IPS-NIHi7 (cell line): ENCODE results near the gene PRKCA.
A peak's percentile ranks its signal among the peaks of the same experiment; 100 is the strongest.

Experiments used
- DNase-seq: peaks from one replicate; pipeline ENCODE4 v3.0.0; 2012; ENCODE audit warnings: mixed read lengths; ENCODE audit errors: extremely low spot score

Gene PRKCA

GRCh38 chr17:66574123-66574522 is 271.7 kb downstream of the PRKCA start:
- DNase-seq, result no peak

DNA sequence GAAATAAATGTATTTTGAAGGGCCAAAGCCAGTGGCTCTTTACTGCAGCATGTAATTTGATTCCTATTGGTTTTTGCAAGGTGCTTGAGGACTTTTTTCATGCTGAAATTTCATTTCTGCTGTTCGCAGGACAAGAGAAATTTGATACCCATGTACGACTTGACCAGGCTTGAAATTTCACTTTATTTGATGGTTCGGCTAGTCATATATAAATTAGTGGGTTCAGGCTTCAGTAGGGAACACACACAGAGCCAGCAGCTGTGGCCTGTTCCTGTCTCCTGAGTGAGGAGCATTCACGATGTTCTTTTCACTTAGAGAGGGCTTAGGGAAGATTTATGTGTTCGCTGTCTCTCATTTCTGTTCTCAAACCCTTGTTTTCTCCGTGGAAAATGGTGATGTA is 274.1 kb downstream of the PRKCA start:
- DNase-seq, result no peak

DNA sequence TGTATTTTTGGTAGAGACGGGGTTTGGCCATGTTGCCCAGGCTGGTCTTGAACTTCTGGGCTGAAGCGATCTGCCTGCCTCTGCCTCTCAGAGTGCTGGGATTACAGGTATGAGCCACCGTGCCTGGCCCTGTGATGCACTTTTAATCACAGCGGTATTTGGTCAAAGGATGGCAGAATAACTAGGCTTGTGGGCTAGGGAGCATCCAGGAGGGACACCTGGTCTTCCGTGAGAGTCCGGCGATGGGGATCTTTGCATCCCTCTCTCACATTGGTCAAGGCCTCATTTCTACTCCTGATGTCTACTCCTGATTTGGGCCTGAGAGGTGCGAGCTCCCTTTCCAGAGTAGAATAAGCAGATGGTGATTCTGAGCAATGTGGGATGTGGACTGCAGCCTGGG is 274.6 kb downstream of the PRKCA start:
- DNase-seq, result no peak

- no peak for DNase-seq
Observed at GRCh38 chr17:66578781-66579489, 276.5 kb downstream of the PRKCA start.

GRCh38 chr17:66579556-66579955 is 277.1 kb downstream of the PRKCA start:
- no peak for DNase-seq

- DNase-seq, result peak; percentile 42
Observed at GRCh38 chr17:66580184-66580955, 278.0 kb downstream of the PRKCA start.

DNA sequence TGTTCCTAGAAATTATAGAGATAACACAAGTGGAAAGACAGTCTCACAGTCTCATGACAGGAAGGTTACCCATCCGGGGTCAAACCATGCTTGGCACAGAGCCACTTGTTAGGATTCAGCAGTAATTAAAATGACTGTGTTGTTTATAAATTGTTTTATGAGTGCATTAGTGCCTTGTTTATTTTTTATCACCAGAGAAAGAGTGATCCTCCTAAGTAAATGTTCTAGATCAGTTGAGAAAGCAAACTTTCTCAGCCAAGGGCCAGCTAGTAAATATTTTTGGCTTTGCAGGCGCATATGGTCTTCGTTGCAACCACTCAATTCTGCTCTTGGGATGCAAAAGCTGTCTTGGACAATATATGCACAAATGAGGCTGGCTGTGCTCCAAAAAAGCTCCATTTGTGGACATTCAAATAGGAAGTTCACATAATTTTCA is 278.6 kb downstream of the PRKCA start:
- no peak for DNase-seq

DNA sequence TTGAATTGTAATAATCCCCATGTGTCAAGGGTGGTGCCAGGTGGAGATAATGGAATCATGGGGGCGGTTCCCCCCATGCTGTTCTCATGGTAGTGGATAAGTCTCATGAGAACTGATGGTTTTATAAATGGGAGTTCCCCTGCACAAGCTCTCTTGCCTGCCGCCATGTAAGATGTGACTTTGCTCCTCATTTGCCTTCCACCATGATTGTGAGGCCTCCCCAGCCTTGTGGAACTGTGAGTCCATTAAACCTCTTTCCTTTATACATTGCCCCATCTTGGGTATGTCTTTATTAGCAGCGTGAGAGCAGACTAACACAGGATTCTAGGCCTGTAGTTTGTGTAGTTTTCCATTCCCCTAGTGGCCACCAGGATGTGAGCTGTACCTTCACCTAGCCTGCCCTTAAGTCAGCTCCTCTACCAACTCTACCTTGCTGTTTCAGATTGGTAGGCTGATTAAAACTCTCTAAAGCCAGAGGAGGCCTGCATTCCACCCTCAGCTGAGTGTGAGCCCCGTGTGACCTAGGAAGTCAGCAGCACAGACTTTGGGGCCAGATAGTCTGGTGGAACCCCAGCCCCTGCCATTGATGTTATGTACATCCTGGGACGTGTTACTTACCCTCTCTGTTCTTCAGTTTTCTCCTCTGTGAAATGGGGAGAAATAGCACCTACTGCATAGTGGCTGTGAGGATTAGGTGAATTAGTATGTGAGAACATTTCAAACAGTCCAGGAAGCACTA is 280.1 kb downstream of the PRKCA start:
- no peak for DNase-seq

DNA sequence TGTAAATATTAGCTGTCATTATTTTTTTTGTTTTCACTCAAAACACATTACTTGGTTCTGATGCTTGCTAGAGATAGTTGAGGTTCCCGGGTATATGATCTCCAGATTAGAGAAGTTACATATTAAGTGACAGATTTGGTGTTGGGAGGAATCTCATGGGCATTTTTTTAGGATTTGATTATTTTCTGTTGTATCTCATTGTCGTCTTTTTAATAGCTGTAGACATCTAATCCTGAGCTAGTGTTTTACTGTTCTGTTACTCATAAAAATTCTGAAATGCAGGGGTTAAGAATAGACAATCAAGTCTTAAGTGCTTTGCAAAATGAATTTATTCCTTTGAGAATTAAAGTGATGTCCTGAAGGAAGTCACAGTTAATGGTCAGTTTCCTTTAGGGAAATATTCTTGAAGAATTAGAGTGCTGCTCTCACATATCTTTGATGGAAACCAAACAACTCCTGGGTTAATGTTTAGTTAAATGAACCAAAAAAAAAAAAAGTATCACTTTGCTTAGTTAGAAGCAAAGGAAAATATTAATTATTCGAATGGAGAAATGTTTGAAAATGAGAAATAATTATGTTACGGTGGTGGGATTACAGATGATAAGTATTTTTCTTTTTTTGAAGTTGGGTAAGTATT is 280.8 kb downstream of the PRKCA start:
- DNase-seq, result no peak

DNA sequence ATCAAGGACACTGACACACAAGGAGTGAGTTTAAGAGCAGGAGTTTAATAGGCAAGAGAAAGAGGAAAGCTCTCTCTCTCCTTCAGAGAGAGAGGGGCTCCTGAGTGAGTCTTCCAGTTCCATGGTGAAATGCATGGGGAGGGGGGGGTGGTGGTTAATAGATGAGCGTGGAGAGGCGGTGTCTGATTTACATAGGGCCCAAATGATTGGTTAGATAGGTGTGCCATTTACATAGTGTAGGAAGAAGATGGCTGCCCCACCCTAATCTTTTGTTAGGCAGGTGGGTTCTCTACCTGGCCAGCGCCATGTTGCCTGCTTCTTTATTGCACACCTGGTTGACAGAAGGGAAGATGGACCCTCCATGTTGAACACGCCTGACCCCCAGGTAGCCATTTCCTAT is 282.5 kb downstream of the PRKCA start:
- no peak for DNase-seq

DNA sequence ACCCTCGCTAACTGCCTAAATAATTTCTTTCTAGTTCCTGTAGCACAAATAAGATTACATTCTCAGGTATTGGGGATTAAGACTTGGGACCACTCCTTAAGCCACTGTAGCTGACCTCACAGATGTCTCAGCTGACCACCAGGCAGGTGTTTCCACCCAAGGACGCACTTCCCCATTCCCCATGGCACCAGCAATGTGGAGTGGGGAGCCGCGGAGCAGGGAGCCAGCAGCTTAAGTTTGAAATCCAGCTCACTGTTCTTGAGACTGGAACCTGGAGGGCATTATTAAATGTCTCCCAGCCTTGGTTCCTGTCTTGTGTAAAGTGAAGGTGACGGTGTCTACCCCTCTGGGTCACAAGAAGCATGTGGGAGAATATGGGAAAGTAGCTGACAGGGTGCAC is 283.1 kb downstream of the PRKCA start:
- DNase-seq, result no peak

- DNase-seq, result no peak
Observed at GRCh38 chr17:66589892-66590291, 287.5 kb downstream of the PRKCA start.

GRCh38 chr17:66593116-66593515 is 290.7 kb downstream of the PRKCA start:
- no peak for DNase-seq

GRCh38 chr17:66595893-66596292 is 293.5 kb downstream of the PRKCA start:
- no peak for DNase-seq

- DNase-seq, result no peak
Observed at GRCh38 chr17:66602659-66603384, 300.4 kb downstream of the PRKCA start.

- no peak for DNase-seq
Observed at GRCh38 chr17:66604376-66604775, 302.0 kb downstream of the PRKCA start.

- DNase-seq, result no peak
Observed at GRCh38 chr17:66605541-66605940, 303.1 kb downstream of the PRKCA start.

DNA sequence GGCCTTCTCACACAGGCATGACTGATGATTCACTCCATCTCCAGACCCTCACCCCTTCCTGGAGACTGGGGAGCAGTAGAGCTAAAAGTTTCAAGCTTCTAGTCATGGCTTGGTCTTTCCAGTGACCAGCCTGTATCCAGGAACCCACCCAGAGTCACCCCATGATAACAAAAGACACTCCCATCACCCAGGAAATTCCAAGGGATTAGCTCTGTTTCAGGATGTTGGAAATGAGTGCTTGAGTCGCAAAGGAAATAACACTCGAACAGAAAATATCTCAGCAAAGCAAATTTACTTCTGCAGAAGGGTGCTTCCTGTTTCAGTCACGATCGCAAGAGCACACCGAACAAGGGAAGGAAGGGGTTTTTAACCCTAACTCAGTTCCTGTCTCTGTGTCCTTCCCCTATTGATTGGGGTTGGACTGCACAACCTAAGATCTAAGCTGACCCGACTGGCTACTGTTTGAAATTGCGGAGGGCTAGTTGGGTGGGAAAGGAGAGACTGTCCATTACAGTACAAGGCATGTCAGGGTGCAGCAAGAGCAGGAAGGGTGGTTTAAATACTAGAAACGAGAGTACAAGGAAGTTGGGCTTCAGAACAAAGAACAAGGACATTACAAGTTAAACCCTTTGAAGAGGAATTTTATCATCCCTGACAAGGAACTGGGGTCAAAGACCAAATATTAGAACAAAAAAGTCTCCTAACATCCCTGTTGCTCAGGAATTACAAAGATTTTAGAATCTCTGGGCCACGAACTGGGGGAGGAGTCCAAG is 308.1 kb downstream of the PRKCA start:
- DNase-seq, result no peak

- no peak for DNase-seq
Observed at GRCh38 chr17:66611397-66611796, 309.0 kb downstream of the PRKCA start.

GRCh38 chr17:66612993-66613392 is 310.6 kb downstream of the PRKCA start:
- no peak for DNase-seq

- no peak for DNase-seq
Observed at GRCh38 chr17:66614469-66614868, 312.1 kb downstream of the PRKCA start.
